ENCODE data around the gene OST4.

Gene OST4

DNA sequence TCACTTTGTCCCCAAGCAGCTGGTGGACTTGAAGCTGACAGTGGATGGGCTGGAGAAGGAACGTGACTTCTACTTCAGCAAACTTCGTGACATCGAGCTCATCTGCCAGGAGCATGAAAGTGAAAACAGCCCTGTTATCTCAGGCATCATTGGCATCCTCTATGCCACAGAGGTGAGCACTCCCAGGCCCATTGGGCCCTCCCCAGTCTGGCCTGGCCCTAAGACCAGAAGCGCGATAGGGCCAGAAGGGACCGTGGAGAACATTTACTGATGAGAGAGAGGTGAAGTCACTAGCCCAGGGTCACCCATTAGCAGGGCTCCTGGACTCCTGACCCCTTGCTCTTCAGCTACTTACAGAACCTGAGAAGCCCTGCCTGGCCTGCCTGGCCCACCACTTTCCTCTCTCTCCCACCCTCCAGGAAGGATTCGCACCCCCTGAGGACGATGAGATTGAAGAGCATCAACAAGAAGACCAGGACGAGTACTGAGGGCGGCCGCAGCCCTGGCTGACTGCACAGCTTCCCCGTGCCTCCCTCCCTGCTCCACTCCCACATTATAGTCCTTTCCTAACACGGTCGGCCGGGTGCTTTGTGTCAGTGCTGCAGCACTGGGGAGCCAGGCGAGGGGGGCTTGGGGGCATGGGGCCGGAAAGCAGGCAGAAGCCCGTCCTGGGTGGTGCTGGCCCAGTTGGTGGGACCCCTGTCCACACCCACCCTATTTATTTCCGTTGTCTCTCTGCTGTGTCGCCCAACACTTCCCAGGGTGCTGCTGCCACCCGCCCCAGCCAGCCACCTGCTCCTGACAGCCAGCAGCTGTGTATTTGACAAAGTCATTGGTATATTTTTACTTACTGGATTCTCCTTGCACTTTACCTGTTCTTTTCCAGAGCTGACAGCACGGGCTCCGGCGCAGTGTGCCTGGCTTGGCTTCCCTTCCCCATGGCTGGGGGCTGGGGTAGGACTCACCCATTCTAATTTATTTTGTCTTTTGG lies 45.3 kb downstream of the OST4 start:
- no peak for DNase-seq (ENCODE audit: low read depth)

GRCh38 chr2:27025281-27025800 lies 46.1 kb downstream of the OST4 start:
- no peak for DNase-seq (ENCODE audit: low read depth)

DNA sequence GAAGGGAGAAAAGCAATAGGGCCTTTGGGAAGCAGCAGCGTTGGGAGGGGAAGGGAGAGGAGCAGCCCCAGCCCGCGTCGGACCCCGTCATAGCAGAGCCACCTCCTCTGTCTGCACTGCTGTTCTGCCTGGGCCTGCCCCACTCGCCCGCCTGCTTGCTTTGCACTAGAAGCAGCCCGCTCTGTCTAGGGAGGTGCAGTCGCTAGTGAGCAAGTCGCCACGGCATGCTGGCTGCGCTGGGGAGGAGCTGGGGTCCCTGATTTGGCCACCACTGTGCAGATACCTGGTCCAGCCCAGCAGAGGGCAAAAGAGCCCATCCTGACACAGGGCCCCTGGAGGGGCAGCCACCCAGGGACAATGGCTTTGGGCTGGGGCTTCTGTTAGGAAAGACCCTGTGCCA lies 46.6 kb downstream of the OST4 start:
- DNase-seq (ENCODE audit: low read depth): no peak

- no peak for DNase-seq (ENCODE audit: low read depth)
Measured at GRCh38 chr2:27024188-27024587, 47.3 kb downstream of the OST4 start.

DNA sequence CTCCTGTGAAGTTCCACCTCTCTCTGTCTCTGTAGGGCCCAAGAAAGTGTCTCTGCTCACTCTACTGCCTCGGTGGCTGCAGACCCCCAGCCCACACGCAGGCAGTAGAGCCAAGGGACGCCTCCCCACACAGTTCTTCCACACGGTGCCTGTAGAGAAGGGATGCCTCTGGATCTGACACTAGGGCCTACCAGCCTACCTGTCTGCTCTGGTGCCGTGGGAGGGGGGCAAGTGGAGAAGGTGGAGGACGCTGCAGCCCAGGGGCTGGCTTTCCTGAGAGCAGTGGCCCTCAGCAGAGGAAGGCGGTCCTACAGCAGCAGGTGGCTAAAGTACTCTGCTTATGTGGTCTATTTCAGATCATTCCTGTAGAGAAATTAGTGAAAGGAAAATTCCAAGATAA lies 47.7 kb downstream of the OST4 start:
- DNase-seq (ENCODE audit: low read depth): no peak

DNA sequence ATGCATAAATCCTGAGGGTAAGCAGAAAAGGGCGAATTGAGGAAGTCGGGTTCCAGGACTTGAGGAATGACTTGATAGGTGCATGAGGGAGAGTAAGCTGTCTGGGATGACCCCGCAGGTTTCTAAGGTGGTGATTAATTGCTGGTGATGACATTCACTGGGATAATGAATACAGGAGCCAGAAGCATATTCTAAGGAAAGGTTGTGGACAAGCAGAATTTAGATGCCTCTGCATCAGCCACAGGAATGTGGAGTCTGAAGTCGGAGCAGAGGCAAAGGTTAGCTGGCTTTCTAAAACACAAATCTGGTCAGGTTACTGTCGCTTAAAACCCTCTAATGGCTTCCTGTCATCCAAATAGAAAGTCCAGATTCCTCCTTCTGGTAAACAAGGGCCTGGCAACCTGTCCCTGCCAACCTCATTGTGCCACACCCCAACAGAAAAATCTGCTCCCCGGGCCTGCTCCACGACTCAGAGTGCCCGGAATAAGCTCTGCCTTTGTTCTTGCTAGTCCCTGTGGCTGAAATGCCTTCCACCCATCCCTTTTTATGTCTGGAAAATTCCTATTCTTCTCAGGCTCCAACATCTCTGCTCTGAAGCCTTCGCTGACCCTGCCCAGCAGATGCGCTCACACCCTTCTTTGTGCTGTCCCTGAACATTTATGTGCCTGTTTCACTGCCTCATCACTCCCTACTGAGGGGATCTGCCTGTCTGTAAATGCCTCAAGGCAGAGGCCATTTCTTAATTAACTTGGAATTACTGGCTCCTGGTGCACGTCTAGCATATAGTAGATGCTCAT lies 50.0 kb downstream of the OST4 start:
- no peak for DNase-seq (ENCODE audit: low read depth)
